HG03575 (cell line): ENCODE measurements around the gene ISYNA1.

ENCODE experiments used
- ATAC-seq: cut with Tn5 transposase; IDR thresholded peaks from one replicate; pipeline ENCODE4 v1.9.1; 2021; ENCODE audit not compliant: unreplicated experiment, insufficient number of reproducible peaks, low FRiP score; ENCODE audit errors: extremely low read depth

Gene ISYNA1

DNA sequence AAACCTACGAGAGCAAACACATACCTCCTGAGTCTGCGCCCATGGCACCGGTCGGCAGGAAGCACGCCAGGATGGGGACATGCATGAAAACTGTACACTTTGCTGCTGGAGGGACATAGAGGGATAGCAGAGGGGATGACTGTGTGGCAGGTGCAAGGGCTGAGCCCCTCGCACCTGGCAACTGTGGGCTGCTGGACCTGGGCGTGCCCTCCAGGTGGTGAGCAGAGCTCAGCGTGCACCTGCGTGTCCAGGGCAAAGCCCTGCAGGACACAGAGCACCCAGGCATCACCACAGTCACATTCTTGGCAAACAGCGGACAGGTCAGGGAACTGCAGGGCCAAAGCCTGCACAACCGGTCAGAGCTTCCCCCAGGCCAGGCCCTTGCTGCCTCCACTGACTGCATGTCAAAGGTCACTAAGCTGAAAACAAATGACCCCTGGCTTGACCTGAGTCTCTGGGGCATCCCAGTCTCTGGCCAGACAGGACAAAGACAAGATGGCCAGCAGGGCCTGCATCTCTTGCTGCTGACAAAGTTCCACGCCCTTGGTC lies 9.0 kb upstream of the ISYNA1 start:
- ATAC-seq: no peak

DNA sequence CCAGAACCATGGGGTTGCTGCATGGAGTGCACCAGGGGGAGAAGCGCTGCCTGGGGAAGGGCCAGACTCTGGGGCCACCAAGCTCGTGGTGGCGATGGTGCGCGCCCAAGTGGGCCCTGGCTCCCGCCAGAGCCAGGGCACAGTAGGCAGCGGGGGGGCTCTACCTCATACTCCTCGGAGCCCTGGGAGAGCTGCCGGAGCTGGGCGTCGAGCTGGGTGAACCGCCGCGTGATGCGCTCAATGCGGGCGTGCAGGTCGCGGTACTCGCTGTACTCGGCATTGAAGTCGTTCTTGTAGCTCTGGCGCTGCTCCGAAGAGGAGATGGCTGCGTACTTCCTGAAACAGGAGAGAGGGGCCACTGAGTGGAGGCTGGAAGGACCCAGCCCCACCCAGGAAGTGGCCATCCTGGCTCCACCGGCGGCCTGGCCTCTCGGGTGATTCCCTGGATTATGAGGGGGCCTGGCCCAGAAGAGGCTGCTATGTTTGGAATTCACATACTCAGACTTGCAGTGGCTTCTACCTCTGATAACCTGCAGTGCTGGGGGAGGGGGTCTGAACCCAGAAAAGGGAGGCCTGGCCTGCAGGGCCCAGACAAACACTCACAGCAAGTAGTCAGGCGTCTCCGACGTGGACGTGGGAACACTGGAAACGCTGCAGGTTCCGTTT lies 8.3 kb upstream of the ISYNA1 start:
- no peak for ATAC-seq

- no peak for ATAC-seq
These were observed 7.5 kb upstream of the ISYNA1 start for GRCh38 chr19:18445262-18445948.

DNA sequence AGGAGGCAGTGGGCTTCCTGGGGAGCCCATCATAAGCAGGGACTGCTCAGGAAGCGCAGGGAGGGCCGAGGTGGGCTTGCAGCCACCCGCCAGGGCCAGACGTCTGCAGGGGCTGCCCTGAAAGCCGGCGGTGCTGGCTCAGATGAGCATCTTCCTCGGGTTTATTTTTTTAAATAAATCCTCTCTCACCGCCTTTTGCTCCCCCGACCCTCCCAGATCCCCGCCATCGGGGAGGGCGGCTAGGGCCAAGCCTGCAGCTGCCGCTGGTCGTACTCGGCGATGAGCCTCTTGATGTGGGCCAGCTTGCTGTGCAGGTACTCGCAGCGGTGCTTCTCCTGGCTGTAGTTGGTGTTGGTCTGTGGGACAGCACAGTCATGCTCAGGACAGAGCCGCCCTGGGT lies 6.6 kb upstream of the ISYNA1 start:
- no peak for ATAC-seq

GRCh38 chr19:18443831-18444230 lies 5.9 kb upstream of the ISYNA1 start:
- no peak for ATAC-seq

DNA sequence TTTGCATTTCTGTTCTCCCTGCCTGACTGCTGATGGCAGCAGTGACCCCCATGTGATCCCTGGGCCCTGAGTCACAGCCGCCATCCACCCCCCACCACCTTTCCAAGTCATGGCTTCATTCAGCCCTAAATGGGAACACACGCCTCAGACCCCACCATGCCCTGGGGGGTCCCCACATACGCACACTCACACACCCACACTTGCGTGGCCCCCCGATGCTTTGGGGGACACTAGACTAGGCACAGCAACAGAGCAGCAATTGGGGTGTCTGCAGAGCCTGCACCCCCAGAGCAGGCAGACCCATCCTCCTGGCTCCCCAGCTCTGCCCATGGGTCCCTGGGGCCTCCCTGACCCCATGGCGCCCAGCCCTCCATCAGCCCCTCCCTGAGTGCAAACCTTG lies 5.5 kb upstream of the ISYNA1 start:
- no peak for ATAC-seq

- ATAC-seq: no peak
These were observed 5.0 kb upstream of the ISYNA1 start for GRCh38 chr19:18442941-18443340.

DNA sequence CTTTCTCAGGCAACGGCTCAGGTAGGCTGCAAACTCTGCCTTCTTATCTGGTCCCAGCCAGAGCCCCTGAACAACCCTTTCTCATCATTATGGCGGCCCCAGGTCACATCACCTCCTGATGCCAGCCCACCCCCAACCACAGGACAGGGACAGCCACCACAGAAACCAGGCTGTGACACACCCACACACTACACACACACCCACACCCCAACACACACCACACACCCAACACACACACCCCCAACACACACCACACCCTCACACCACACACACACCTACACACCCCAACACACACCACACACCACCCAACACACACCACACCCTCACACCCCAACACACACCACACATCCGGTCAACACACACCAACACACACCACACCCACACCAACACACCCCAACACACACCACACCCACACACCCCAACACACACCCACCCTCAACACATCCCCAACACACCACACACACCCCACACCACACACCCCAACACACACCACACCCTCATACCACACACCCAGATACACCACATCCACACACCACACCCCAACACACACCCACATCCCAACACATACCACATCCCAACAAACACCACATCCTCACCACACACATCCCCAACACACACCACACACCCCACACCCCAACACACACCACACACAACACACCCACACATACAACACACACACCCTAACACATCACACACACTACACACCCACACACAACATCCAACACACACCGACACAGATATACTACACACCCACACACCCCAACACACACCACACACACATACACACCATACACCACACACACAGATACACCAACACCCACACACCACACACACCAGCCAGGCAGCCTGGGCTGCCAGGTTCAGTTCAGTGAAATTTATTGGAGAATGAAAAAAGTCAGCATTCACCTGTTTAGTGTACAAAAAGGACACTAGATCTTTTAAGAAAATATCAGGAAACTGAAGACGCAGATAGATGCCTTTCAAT lies 4.2 kb upstream of the ISYNA1 start:
- no peak for ATAC-seq

DNA sequence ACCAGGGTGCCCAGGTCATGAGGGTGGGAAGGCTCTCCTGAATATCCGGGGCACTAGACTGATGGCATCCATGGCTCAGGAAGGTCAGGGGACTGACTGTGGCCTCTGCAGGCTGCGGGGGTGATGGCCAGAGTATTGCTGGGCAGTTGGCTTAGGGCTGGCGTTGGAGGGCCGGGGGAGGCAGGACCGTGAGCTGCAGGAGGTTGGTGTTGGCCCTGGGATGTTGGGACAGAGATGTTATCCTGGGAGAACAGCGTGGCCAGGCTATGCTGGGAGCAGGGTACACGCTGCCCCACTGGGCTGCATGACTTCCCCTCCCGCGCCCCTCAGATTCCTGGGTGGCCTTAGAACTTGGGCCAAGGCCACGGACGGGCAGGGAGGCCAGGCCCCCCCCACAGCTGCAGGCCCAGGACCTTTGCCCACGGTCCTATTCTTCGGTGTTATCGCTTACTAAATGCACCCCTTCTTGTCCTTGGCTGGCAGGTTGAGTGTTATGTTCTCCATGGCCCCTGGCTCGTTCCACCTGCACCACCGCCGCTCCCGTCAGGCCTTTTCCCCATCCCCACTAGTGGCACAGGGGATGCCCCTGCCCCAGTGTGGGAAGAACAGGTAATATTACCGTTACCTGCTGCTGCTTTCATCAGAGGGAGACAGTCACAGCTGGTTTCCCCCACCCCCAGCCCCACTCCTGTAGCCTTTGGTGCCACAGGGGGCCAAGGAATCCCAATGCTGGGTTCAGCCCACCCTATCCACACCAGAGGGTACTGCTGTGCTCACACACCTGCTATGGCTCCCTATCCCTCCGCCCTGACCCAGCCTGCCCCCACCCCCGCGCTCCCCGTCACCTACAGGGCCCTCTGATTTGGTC lies 3.2 kb upstream of the ISYNA1 start:
- ATAC-seq: no peak

GRCh38 chr19:18440415-18440877 lies 2.5 kb upstream of the ISYNA1 start:
- no peak for ATAC-seq

DNA sequence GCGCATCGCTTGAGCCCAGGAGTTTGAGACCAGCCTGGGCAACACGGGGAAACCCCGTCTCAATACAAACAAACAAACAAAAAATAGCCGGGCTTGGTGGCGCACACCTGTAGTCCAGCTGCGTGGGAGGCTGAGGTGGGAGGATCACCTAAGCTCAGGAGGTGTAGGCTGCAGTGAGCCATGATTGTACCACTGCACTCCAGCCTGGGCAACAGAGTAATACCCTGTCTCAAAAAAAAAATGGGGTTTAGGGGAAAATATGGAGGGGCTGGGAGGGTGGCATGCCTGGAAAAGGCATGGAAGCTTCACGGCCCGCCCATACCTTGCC lies 1.9 kb upstream of the ISYNA1 start:
- no peak for ATAC-seq

DNA sequence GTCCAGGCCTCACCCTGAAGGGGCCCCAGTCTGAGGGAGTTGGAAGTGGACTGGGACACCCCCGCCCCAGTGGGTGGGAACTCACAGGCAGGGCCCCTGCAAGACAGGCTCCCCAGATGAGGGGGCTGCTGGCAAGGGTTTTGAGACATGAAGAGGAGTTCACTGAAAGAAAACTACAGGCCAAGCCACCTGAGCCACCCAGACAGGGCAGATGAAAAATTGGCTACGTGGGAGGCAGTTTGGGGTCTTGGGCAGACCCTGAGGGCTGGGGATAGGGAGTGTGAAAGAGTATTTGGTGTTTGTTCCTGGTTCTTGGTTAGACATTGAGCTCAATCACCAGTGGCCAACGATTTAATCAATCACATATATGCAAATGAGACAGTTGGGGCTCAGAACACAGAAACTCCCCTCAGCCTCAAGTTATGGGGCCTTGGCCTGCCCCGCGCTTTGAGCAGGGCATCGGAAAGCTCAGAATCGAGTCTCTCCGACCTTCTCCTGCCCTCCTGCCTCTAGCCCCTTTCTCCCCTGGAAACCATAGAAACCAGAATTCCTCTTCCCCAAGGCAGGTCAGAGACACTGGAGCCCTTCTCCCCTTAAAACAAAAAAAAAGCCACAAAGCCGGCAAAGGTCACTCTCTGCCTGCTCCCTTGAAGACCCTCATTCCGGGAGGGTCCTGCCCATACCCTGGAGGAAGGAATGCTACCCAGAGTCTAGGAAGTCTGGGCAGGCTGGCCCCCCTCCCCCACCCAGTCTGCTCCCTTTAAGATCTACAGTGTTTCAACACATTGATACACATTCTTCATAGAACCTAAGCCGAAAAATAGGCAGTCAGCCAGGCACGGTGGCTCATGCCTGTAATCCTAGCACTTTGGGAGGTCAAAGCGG lies 1.3 kb upstream of the ISYNA1 start:
- no peak for ATAC-seq

DNA sequence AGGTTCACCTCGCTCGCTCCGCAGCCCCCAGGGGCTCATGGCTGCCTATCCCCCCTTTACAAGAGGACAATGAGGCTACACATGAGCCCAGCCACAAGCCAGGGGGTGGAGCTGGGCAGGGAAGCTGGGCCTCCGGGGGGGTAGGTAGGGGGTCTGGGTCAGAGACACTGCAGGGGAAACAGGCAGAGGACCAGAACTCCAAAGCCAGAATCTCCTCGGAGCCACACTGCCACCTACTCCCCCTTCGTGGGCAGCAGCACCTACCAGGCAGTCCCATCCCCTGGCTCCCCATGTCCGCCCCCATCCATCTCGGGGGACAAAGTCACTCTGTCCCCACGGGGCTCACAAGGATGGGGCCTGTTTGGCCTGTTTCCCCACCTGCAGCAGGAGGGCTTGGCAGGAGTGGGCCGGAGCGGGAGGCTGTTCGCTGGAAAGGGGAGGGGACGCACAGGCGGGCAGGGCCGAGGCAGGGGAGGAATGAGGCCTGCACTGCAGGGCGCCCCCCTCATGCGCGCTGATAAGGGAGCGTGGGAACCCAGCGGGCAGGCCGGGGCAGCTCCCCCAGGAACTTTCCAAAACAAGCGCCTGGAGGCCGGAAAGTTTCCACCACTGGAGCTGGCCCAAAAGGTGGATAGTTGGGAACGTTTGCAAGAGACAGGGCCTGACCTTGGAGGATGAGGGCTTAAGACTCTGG lies 545 bp upstream of the ISYNA1 start:
- no peak for ATAC-seq

DNA sequence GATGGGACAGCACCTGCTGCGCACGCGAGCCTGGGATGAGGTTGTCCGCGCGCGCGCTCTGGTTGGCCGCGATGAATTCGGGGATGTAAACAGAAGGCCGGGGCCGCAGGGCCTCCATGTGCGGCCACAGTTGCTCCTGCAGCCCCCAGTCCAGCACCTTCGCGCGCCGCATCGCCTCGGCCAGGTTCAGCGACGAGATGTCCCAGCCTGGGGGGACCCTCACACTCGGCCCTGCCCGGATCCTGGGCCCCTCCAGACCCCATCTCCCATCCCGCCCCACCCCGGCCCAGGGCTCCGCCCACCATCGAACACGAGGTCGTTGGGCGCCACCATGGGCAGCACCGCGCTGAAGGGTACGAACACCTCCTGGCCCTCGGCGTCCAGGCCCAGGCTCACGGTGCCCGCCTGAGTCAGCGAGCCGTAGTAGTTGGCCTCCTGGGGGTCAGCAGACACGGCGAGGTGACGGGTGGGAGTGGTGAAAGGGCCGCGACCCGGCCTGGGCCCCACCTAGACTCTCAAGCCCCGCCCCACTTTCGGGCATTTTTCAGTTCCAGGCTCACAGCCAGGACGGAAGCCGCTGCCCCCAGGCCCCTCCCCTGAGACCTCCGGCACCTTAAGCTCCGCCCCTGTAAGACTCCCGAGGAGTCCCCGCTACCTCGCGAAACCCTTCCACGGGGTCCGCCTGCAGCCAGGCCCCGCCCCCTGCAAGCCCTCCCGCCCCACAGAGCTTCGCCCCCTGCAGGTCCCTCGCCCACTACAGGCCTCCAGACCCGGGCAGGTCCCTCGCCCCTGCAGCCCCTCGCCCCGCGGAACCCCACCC lies 1.1 kb downstream of the ISYNA1 start:
- ATAC-seq: no peak

- ATAC-seq: no peak
These were observed 1.9 kb downstream of the ISYNA1 start for GRCh38 chr19:18435842-18436670.
